ENCODE measurements around the gene PTGFRN. TPM values are rescaled to one million over a fixed set of nuclear protein-coding genes. Genes with fewer than 3 reads are reported as not detected.

Gene PTGFRN
- total and polyA plus RNA-seq, 7 donors, result 6.6 to 179 (median 77.3) TPM

- intact Hi-C loops (cut with DNase I), result no loop called here
- no peak for TF ChIP-seq POLR2AphosphoS5 (IDR thresholded peaks at IDR 0.05)
- Histone ChIP-seq H3K4me1 (no peaks in the 10 kb centered on the region), H3K9me3 (no peaks in the 10 kb centered on the region), H3K4me3 (no peak overlapping the region), H3K27ac (no peak overlapping the region), H3K36me3 (no peaks in the 10 kb centered on the region), H3K27me3 (no peaks in the 10 kb centered on the region)
- no peak for DNase-seq
- WGBS, 2 donors, result 79 to 85% methylated on average over 9 of the region's 9 CpGs
Observed at GRCh38 chr1:116900471-116901365, 9.0 kb upstream of the PTGFRN start.

- H3K4me1 ChIP-seq, result no peaks in the 10 kb centered on the region
- intact Hi-C loops (cut with DNase I), result no loop called here
- H3K9me3 ChIP-seq, result no peaks in the 10 kb centered on the region
- H3K4me3 ChIP-seq, result no peak overlapping the region
- TF ChIP-seq CTCF (IDR thresholded peaks at IDR 0.05), result no peak
- TF ChIP-seq POLR2AphosphoS5 (IDR thresholded peaks at IDR 0.05), result no peak
- TF ChIP-seq POLR2A (IDR thresholded peaks at IDR 0.05), result no peak
- no peak for TF ChIP-seq EP300 (IDR thresholded peaks at IDR 0.05)
- no peaks in the 10 kb centered on the region for H3K27me3 ChIP-seq
- H3K36me3 ChIP-seq, result no peaks in the 10 kb centered on the region
- H3K27ac ChIP-seq, result no peak overlapping the region
- 84 to 85% methylated on average over 5 of the region's 5 CpGs for WGBS, 2 donors
- DNase-seq, result peak; percentile 32
Observed at GRCh38 chr1:116902027-116902426, 7.7 kb upstream of the PTGFRN start.

- 91 to 94% methylated on average over 3 of the region's 3 CpGs for WGBS, 2 donors
- Histone ChIP-seq H3K4me1 (no peaks in the 10 kb centered on the region), H3K9me3 (no peaks in the 10 kb centered on the region), H3K27me3 (no peaks in the 10 kb centered on the region), H3K4me3 (no peak overlapping the region), H3K27ac (no peak overlapping the region), H3K36me3 (no peaks in the 10 kb centered on the region)
- intact Hi-C loops (cut with DNase I), result no loop called here
- no peak for TF ChIP-seq POLR2A (IDR thresholded peaks at IDR 0.05)
- no peak for TF ChIP-seq CTCF (IDR thresholded peaks at IDR 0.05)
- no peak for TF ChIP-seq POLR2AphosphoS5 (IDR thresholded peaks at IDR 0.05)
- TF ChIP-seq EP300 (IDR thresholded peaks at IDR 0.05), result no peak
- peak; percentile 12 for DNase-seq
Observed at GRCh38 chr1:116902723-116903383, 6.9 kb upstream of the PTGFRN start.

- intact Hi-C loops (cut with DNase I), result loop anchor here (5.0 kb wide), 1 partner anchor 53 kb away; no protein-coding TSS in a partner anchor
- no peak overlapping the region for H3K27ac ChIP-seq
- 56 to 67% methylated on average over 2 of the region's 2 CpGs for WGBS, 2 donors
- H3K9me3 ChIP-seq, result no peaks in the 10 kb centered on the region
- H3K27me3 ChIP-seq, result no peaks in the 10 kb centered on the region
- peaks cover 0 to 15% (median 11%) of the 10 kb centered on the region in 4 donors for H3K4me1 ChIP-seq
- H3K4me3 ChIP-seq, result no peak overlapping the region
- no peak for DNase-seq
- H3K36me3 ChIP-seq, result no peaks in the 10 kb centered on the region
- TF ChIP-seq POLR2AphosphoS5 (IDR thresholded peaks at IDR 0.05), result no peak
- no peak for TF ChIP-seq CTCF (IDR thresholded peaks at IDR 0.05)
- TF ChIP-seq POLR2A (IDR thresholded peaks at IDR 0.05), result no peak
- no peak for TF ChIP-seq EP300 (IDR thresholded peaks at IDR 0.05)
Observed at GRCh38 chr1:116904791-116905320, 4.9 kb upstream of the PTGFRN start.

- WGBS, 2 donors, result 95% methylated on average over 3 of the region's 3 CpGs
- H3K27me3 ChIP-seq, result no peaks in the 10 kb centered on the region
- no peak overlapping the region for H3K4me3 ChIP-seq
- TF ChIP-seq CTCF (IDR thresholded peaks at IDR 0.05) (no peak), POLR2AphosphoS5 (IDR thresholded peaks at IDR 0.05) (no peak), EP300 (IDR thresholded peaks at IDR 0.05) (no peak), POLR2A (IDR thresholded peaks at IDR 0.05) (no peak)
- no peaks in the 10 kb centered on the region for H3K36me3 ChIP-seq
- intact Hi-C loops (cut with DNase I), result loop anchor here (5.0 kb wide), 1 partner anchor 55 kb away; no protein-coding TSS in a partner anchor
- no peaks in the 10 kb centered on the region for H3K9me3 ChIP-seq
- peaks cover 0 to 25% (median 23%) of the 10 kb centered on the region in 4 donors for H3K4me1 ChIP-seq
- H3K27ac ChIP-seq, result no peak overlapping the region
- DNase-seq, result peak; percentile 12
Observed at GRCh38 chr1:116906812-116907211, 2.9 kb upstream of the PTGFRN start.

Data from sigmoid colon (tissue), 7 donors.